Hepatocyte (in vitro differentiated cells): ENCODE measurements around the gene LCN9. TPM values are rescaled to one million over a fixed set of nuclear protein-coding genes. Genes with fewer than 3 reads are reported as not detected.

ENCODE experiments used
- DNase-seq: peaks from one replicate; pipeline ENCODE4 v3.0.0-alpha.2; 2016; ENCODE audit warnings: low spot score
- H2AFZ ChIP-seq: fragments of 200-600 bp; sonication (generic); 2 replicates; pipeline ENCODE4 v1.6.0; 2016; ENCODE audit warnings: antibody characterized with exemption, mild to moderate bottlenecking
- H3K27ac ChIP-seq: fragments of 200-600 bp; sonication (generic); 2 replicates; pipeline ENCODE4 v1.5.1; 2016; ENCODE audit warnings: mild to moderate bottlenecking
- H3K27me3 ChIP-seq: fragments of 200-600 bp; sonication (generic); 2 replicates; pipeline ENCODE4 v1.6.1; 2016
- H3K36me3 ChIP-seq: fragments of 200-600 bp; sonication (generic); replicated peaks from 2 replicates; pipeline ENCODE4 v1.5.1; 2016; ENCODE audit warnings: low read depth; ENCODE audit not compliant: insufficient read depth
- H3K4me1 ChIP-seq: fragments of 200-600 bp; sonication (generic); 2 replicates; pipeline ENCODE4 v1.5.1; 2016; ENCODE audit warnings: mild to moderate bottlenecking, moderate library complexity; ENCODE audit not compliant: insufficient read depth
- H3K4me2 ChIP-seq: fragments of 200-600 bp; sonication (generic); 2 replicates; pipeline ENCODE4 v1.6.0; 2016
- H3K4me3 ChIP-seq: fragments of 200-600 bp; sonication (generic); 2 replicates; pipeline ENCODE4 v1.5.1; 2016; ENCODE audit warnings: mild to moderate bottlenecking
- H3K79me2 ChIP-seq: fragments of 200-600 bp; sonication (generic); 2 replicates; pipeline ENCODE4 v1.6.0; 2017; ENCODE audit warnings: mild to moderate bottlenecking
- H3K9me2 ChIP-seq: fragments of 200-600 bp; sonication (generic); replicated peaks from 2 replicates; pipeline ENCODE4 v1.6.0; 2017; ENCODE audit warnings: mild to moderate bottlenecking; ENCODE audit not compliant: insufficient read depth
- H3K9me3 ChIP-seq: fragments of 200-600 bp; sonication (generic); 2 replicates; pipeline ENCODE4 v1.5.1; 2016; ENCODE audit warnings: low read depth, mild to moderate bottlenecking
- H4K20me1 ChIP-seq: fragments of 200-600 bp; sonication (generic); 2 replicates; pipeline ENCODE4 v1.6.0; 2016; ENCODE audit warnings: mild to moderate bottlenecking; ENCODE audit not compliant: insufficient read depth, poor library complexity, severe bottlenecking
- EZH2 ChIP-seq: fragments of 200-600 bp; sonication (generic); IDR thresholded peaks from 2 replicates; pipeline ENCODE4 v1.6.1; 2016; ENCODE audit warnings: antibody characterized with exemption, mild to moderate bottlenecking, borderline replicate concordance
- EZH2phosphoT487 ChIP-seq: fragments of 200-600 bp; sonication (generic); IDR thresholded peaks from one replicate; pipeline ENCODE4 v1.6.1; 2018; ENCODE audit warnings: antibody characterized with exemption, mild to moderate bottlenecking, low read depth, moderate library complexity; ENCODE audit not compliant: unreplicated experiment, severe bottlenecking
- WGBS: methylation state at CpG from one replicate; pipeline ENCODE4 v1.1.6; 2016; ENCODE audit warnings: low lambda C conversion rate; ENCODE audit errors: missing lambda C conversion rate; 5-methylcytosine and 5-hydroxymethylcytosine counted together
- polyA plus RNA-seq: library from polyadenylated mRNA; unstranded; fragments of >200 nt; fragmentation: Nextera tagmentation; extraction: Ambion mirVana; gene quantifications from 2 replicates; pipeline ENCODE4 v1.2.1, GENCODE V29; 2016
- total RNA-seq: library from RNA; depleted of rRNA; stranded (reverse); fragments of >200 nt; gene quantifications from 2 replicates; pipeline ENCODE4 v1.2.3, GENCODE V29; 2014
- TF ChIP-seq, protein P1 (sequence below): fragments of 200-600 bp; sonication (generic); IDR thresholded peaks from 2 replicates; pipeline ENCODE4 v1.5.1; 2016; ENCODE audit warnings: antibody characterized with exemption, mild to moderate bottlenecking; ENCODE audit not compliant: poor library complexity

LCN9 gene
- total and polyA plus RNA-seq, 2 experiments from 2014 or later, result 2.6 to 13.4 TPM

DNA sequence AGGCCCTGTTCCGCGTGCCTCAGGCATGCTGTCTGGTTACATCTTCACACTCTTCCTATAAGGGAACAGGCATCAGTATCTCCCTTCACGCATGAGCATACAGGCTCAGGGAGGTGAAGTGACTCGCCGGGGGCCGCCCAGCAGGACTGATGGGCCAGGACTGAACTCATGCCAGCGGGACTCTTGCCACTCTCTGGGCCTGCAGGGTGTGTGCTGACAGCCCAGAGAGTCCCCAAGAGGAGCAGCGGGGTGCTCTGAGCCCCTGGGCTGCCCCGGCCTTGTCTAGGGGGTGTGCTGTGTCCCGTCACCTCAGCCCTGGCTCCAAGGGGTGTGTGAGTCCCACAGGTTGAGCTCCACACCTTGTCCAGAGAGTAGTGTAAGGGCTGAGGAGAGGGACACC, 48.8 kb downstream of the LCN9 start:
- H3K4me3 ChIP-seq, result no peak overlapping the region
- TF ChIP-seq EZH2 (no peak), EZH2phosphoT487 (no peak)
- TF ChIP-seq, protein P1, sequence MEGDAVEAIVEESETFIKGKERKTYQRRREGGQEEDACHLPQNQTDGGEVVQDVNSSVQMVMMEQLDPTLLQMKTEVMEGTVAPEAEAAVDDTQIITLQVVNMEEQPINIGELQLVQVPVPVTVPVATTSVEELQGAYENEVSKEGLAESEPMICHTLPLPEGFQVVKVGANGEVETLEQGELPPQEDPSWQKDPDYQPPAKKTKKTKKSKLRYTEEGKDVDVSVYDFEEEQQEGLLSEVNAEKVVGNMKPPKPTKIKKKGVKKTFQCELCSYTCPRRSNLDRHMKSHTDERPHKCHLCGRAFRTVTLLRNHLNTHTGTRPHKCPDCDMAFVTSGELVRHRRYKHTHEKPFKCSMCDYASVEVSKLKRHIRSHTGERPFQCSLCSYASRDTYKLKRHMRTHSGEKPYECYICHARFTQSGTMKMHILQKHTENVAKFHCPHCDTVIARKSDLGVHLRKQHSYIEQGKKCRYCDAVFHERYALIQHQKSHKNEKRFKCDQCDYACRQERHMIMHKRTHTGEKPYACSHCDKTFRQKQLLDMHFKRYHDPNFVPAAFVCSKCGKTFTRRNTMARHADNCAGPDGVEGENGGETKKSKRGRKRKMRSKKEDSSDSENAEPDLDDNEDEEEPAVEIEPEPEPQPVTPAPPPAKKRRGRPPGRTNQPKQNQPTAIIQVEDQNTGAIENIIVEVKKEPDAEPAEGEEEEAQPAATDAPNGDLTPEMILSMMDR, result no peak

DNA sequence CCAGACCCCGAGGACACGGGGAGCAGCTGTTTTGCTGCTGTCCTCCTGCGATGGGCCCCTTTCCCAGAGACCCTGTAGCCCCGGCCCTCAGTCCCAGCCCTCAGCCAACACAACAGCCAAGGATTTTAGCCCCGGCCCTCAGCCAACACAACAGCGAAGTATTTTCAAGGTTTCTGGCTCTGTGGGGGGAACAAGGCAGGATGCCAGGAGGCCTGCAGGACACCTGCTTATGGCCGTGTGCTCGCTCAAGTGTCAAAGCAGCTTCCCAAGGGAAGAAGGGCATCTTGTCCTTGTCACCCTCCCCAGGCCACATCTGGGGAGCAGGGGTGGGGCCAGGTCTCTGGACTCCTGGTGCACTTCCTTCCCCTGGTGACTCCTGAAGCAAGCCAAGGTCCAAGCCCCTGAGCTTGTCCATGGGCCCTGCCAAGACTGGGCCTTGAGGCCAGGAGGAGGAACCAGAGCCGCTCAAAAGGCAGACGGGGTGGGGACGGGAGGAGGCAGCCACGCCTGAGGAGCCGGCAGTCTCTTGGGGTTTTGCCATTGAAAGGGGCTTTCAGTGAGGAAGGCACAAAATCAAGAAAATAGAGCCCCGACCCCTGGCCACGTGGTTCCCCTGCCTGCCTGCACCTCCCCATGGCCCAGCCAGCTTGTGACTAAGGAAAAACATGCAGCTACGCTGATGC, 49.6 kb downstream of the LCN9 start:
- no peaks in the 10 kb centered on the region for H3K9me2 ChIP-seq
- WGBS, result 73% methylated on average over 16 of the region's 16 CpGs
- no peaks in the 10 kb centered on the region for H3K36me3 ChIP-seq
- no peak for TF ChIP-seq EZH2phosphoT487
- no peak for TF ChIP-seq EZH2
- TF ChIP-seq, protein P1, result no peak
- no peak overlapping the region for H3K4me2 ChIP-seq
- H2AFZ ChIP-seq, result no peak overlapping the region
- no peaks in the 10 kb centered on the region for H4K20me1 ChIP-seq
- H3K79me2 ChIP-seq, result no peaks in the 10 kb centered on the region
- DNase-seq, result no peak
- no peak overlapping the region for H3K4me3 ChIP-seq
- no peaks in the 10 kb centered on the region for H3K4me1 ChIP-seq
- H3K27me3 ChIP-seq, result peaks cover 45% of the 10 kb centered on the region
- no peak overlapping the region for H3K27ac ChIP-seq
- H3K9me3 ChIP-seq, result no peaks in the 10 kb centered on the region

More for the DNA sequence above, 48.8 kb downstream of the LCN9 start:
- H3K9me2 ChIP-seq, result no peaks in the 10 kb centered on the region
- no peak overlapping the region for H2AFZ ChIP-seq
- WGBS, result 87% methylated on average over 9 of the region's 10 CpGs
- H4K20me1 ChIP-seq, result no peaks in the 10 kb centered on the region
- H3K4me1 ChIP-seq, result no peaks in the 10 kb centered on the region
- H3K36me3 ChIP-seq, result no peaks in the 10 kb centered on the region
- no peaks in the 10 kb centered on the region for H3K79me2 ChIP-seq
- no peak overlapping the region for H3K4me2 ChIP-seq
- no peak for DNase-seq
- peaks cover 45% of the 10 kb centered on the region for H3K27me3 ChIP-seq
- no peaks in the 10 kb centered on the region for H3K9me3 ChIP-seq
- no peak overlapping the region for H3K27ac ChIP-seq

DNA sequence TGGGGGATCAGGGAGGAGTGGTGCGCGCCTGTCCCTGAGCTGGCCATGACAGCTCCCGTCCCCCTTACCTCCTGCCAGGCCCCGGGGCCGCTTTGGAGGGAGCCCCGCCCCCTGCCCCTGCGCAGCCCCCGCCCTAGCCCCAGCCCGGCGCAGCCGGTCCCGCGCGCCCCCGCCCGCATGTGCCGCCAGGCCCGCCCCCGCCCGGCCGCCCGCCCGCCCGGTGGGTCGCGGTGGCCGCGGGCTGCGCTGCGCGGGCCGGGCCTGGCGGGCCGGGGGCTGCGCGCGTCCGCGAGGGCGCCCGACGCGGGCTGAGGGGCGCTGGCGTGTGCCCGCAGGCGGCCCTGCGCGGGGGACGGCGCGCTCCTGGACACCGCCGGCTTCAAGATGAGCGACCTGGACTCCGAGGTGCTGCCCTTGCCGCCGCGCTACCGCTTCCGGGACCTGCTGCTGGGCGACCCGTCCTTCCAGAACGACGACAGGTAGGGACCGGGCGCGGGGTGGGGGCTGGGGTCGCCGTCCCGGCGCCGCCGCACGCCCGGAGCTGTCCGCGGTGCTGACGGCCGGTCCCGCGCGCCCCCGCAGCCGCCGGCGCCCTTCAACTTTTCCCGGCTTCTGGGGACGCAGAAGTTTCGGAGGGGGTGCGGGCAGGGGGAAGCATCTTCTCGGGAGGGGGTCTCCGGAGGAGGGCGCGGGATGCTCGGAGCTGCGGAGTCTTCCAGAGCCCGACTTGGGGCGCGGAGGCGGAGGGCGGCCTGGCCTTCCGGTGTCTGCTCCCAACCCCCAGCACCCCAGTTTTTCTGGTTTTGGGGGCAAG, 51.3 kb downstream of the LCN9 start:
- Histone ChIP-seq H3K9me2 (no peaks in the 10 kb centered on the region), H3K9me3 (no peaks in the 10 kb centered on the region), H3K4me3 (no peak overlapping the region), H3K36me3 (no peaks in the 10 kb centered on the region), H4K20me1 (no peaks in the 10 kb centered on the region), H3K79me2 (no peaks in the 10 kb centered on the region), H3K27ac (no peak overlapping the region), H2AFZ (no peak overlapping the region), H3K27me3 (peaks cover 44% of the 10 kb centered on the region), H3K4me1 (no peaks in the 10 kb centered on the region), H3K4me2 (peak overlapping the region; percentile 75)
- no peak for TF ChIP-seq EZH2phosphoT487
- TF ChIP-seq, protein P1, result no peak
- TF ChIP-seq EZH2, result no peak
- DNase-seq, result peak; percentile 55
- WGBS, result 6% methylated on average over 52 of the region's 103 CpGs
